GM23338 (cell line): ENCODE data around the gene HOXA3.

Experiments used
- CTCF ChIP-seq, 2 experiments: fragments of 200-600 bp in 1 of 2; sonication (generic) in 1 of 2; conservative IDR thresholded peaks; 2 replicates each; pipeline versions ENCODE4 v1.5.1 to v1.6.1; 2016 to 2017; ENCODE audit warnings: antibody characterized with exemption in 2 of 2, low read depth in 2 of 2, mild to moderate bottlenecking in 2 of 2, moderate library complexity in 1 of 2
- EZH2 ChIP-seq: fragments of 200-600 bp; sonication (generic); IDR thresholded peaks from one replicate; pipeline ENCODE4 v1.8.0; 2017; ENCODE audit warnings: antibody characterized with exemption, mild to moderate bottlenecking, low read depth; ENCODE audit not compliant: unreplicated experiment
- EZH2phosphoT487 ChIP-seq: fragments of 200-600 bp; sonication (generic); IDR thresholded peaks from one replicate; pipeline ENCODE4 v1.8.1; 2018; ENCODE audit warnings: antibody characterized with exemption; ENCODE audit not compliant: unreplicated experiment
- POLR2AphosphoS5 ChIP-seq: IDR thresholded peaks from 2 replicates; pipeline ENCODE4 v1.6.1; 2016; ENCODE audit warnings: antibody characterized with exemption, low read depth
- REST ChIP-seq: IDR thresholded peaks from one replicate; pipeline ENCODE4 v1.6.1; 2018; ENCODE audit warnings: antibody characterized with exemption; ENCODE audit not compliant: unreplicated experiment

GRCh38 chr7:27078616-27079233 is 73.7 kb downstream of the HOXA3 start:
- TF ChIP-seq CTCF (conservative IDR thresholded peaks at IDR 0.05; ENCODE audit: low read depth in 2 of 2) (no peak), REST (no peak), POLR2AphosphoS5 (no peak), EZH2 (no peak), EZH2phosphoT487 (no peak)
